ENCODE results near the gene CNOT4. TPM values are rescaled to one million over a fixed set of nuclear protein-coding genes. Genes with fewer than 3 reads are reported as not detected.

The CNOT4 gene
- total and polyA plus RNA-seq, 2 of the 13 experiments (the other 11 are each of a cell fraction or from before 2014, with no cell fraction given) = 7.4 to 8.4 TPM

- peaks cover 0 to 7% of the 10 kb centered on the region in 2 experiments; a peak in 4 of 5 replicates for H3K36me3 ChIP-seq (replicated peaks in 1 of 2; ENCODE audit: control insufficient read depth in 1 of 2, insufficient read depth in 2 of 2, low read length in 2 of 2)
- intact Hi-C loops (cut with micrococcal nuclease; ENCODE audit: unreplicated experiment) = no loop called here
- no peaks in the 10 kb centered on the region for H3K9me3 ChIP-seq (ENCODE audit: low read length)
- H3K27ac ChIP-seq (ENCODE audit: extremely low read length, insufficient read depth, low read length) = no peak overlapping the region
- H3K4me2 ChIP-seq (ENCODE audit: low read depth, low read length) = no peak overlapping the region
- in situ Hi-C loops (cut with HindIII; ENCODE audit: extremely low pct_ligation_motif_present, low pct_unique_long_range_greater_than_20kb) = no loop called here
- ATAC-seq = no peak
- no peak overlapping the region for H2AFZ ChIP-seq (ENCODE audit: low read length)
- no peaks in the 10 kb centered on the region for H3K79me2 ChIP-seq (ENCODE audit: insufficient read depth, low read length)
- no peaks in the 10 kb centered on the region for H3K4me1 ChIP-seq (ENCODE audit: insufficient read depth, low read length)
- ChIA-PET POLR2A (no interaction called here), CTCF (ENCODE audit: low intra/inter-chr PET ratio, low total read pairs) (no interaction called here)
- DNase-seq (ENCODE audit: low spot score) = no peak
- no peak for TF ChIP-seq NONO (IDR thresholded peaks at IDR 0.05)
- no peak for TF ChIP-seq NONO (CRISPR knock-in tag; conservative IDR thresholded peaks at IDR 0.05)
- no peak for TF ChIP-seq KDM5A (IDR thresholded peaks at IDR 0.05; ENCODE audit: borderline replicate concordance, low read length)
- no peak for TF ChIP-seq ZHX1 (CRISPR knock-in tag; IDR thresholded peaks at IDR 0.05; ENCODE audit: low read depth)
- TF ChIP-seq ZNF878 (CRISPR knock-in tag; IDR thresholded peaks at IDR 0.05) = no peak
- TF ChIP-seq ZNF639 (CRISPR knock-in tag; conservative IDR thresholded peaks at IDR 0.05) = no peak
- no peak for TF ChIP-seq ZNF367 (CRISPR knock-in tag; IDR thresholded peaks at IDR 0.05; ENCODE audit: borderline replicate concordance)
- no peak for TF ChIP-seq ETS1 (CRISPR knock-in tag; IDR thresholded peaks at IDR 0.05)
- TF ChIP-seq ATF1 (CRISPR knock-in tag; IDR thresholded peaks at IDR 0.05) = no peak
- no peaks in the 10 kb centered on the region for H3K27me3 ChIP-seq (ENCODE audit: control insufficient read depth in 1 of 2, insufficient read depth in 2 of 2, low read length in 2 of 2)
- no peak overlapping the region for H3K4me3 ChIP-seq (replicated peaks in 1 of 3; ENCODE audit: insufficient read depth in 1 of 3, low read depth in 2 of 3, low read length in 3 of 3)
- FAIRE-seq = no peak
- no TSS peak for BruUV-seq (replicated peaks)
- H3K9ac ChIP-seq (ENCODE audit: insufficient read depth, low read depth, low read length) = no peak overlapping the region
- H4K20me1 ChIP-seq (ENCODE audit: insufficient read depth, low read length) = no peaks in the 10 kb centered on the region
Observed at GRCh38 chr7:135386181-135386580, 123.7 kb downstream of the CNOT4 start.

Measured in HepG2 (cell line).